ENCODE measurements around the gene MTFMT.

GRCh38 chr15:65040461-65040860 is 11.0 kb upstream of the MTFMT start:
- TF ChIP-seq, protein P1, sequence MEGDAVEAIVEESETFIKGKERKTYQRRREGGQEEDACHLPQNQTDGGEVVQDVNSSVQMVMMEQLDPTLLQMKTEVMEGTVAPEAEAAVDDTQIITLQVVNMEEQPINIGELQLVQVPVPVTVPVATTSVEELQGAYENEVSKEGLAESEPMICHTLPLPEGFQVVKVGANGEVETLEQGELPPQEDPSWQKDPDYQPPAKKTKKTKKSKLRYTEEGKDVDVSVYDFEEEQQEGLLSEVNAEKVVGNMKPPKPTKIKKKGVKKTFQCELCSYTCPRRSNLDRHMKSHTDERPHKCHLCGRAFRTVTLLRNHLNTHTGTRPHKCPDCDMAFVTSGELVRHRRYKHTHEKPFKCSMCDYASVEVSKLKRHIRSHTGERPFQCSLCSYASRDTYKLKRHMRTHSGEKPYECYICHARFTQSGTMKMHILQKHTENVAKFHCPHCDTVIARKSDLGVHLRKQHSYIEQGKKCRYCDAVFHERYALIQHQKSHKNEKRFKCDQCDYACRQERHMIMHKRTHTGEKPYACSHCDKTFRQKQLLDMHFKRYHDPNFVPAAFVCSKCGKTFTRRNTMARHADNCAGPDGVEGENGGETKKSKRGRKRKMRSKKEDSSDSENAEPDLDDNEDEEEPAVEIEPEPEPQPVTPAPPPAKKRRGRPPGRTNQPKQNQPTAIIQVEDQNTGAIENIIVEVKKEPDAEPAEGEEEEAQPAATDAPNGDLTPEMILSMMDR (conservative IDR thresholded peaks at IDR 0.05; ENCODE audit: low read depth, low read length), result no peak
- TF ChIP-seq RAD21 (IDR thresholded peaks at IDR 0.05; ENCODE audit: low read length) (no peak), CHD1 (IDR thresholded peaks at IDR 0.05; ENCODE audit: low read depth, low read length) (no peak), SMC3 (IDR thresholded peaks at IDR 0.05; ENCODE audit: low read depth, low read length) (no peak), MAFK (IDR thresholded peaks at IDR 0.05; ENCODE audit: low read depth, low read length) (no peak), POLR2A (IDR thresholded peaks at IDR 0.05; ENCODE audit: low read depth, low read length) (no peak), RCOR1 (IDR thresholded peaks at IDR 0.05; ENCODE audit: insufficient replicate concordance, low read length) (no peak), MAZ (IDR thresholded peaks at IDR 0.05; ENCODE audit: borderline replicate concordance, low read depth, low read length) (no peak), USF2 (IDR thresholded peaks at IDR 0.05; ENCODE audit: low read depth, low read length) (no peak), BHLHE40 (IDR thresholded peaks at IDR 0.05; ENCODE audit: low read depth, low read length) (no peak), MXI1 (IDR thresholded peaks at IDR 0.05; ENCODE audit: borderline replicate concordance, low read depth, low read length) (no peak), RFX5 (IDR thresholded peaks at IDR 0.05; ENCODE audit: low read depth, low read length) (no peak), FOS (IDR thresholded peaks at IDR 0.05; ENCODE audit: low read depth, low read length) (no peak), ELK1 (IDR thresholded peaks at IDR 0.05; ENCODE audit: borderline replicate concordance, low read depth, low read length) (no peak)

Data from IMR-90 (cell line).